NT2/D1 (cell line): Measurements from ENCODE around the gene APOA4.

Experiments used
- SUZ12 ChIP-seq: IDR thresholded peaks from 2 replicates; pipeline ENCODE4 v1.6.1; 2011; ENCODE audit not compliant: insufficient read length, insufficient read depth; ENCODE audit errors: extremely low read depth
- YY1 ChIP-seq: IDR thresholded peaks from 2 replicates; pipeline ENCODE4 v1.6.1; 2011; ENCODE audit not compliant: insufficient read length, insufficient read depth
- ZNF274 ChIP-seq: IDR thresholded peaks from 2 replicates; pipeline ENCODE4 v1.6.1; 2011; ENCODE audit warnings: mild to moderate bottlenecking, low read depth, low read length

DNA sequence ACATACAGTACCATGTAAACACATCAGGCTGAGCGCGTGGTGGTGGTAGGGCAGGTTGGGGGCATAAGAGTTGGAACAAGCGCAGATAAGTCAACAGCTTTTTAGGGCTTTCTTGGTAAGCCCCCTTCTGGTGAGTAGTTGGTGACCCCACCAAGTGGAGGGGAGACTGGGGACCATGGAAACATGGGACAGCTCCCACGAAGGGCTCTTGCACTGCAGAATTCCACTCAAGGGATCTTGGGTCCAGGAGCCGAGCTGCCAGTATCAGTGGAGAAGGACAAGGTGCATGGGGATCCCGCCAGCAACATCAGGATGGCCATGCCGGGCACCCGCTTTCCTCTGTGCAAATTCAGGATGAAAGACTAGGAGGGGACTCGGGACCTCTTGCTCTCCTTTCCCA is 20.6 kb upstream of the APOA4 start:
- TF ChIP-seq YY1 (no peak), ZNF274 (no peak), SUZ12 (no peak)
